GM12878 (cell line): Measurements from ENCODE around the gene MTHFR. TPM values are rescaled to one million over a fixed set of nuclear protein-coding genes. Genes with fewer than 3 reads are reported as not detected.
A peak's percentile ranks its signal among the peaks of the same experiment; 100 is the strongest.

ENCODE experiments used
- NR2F1 ChIP-seq: fragments of 450-650 bp; conservative IDR thresholded peaks from 2 replicates; pipeline ENCODE4 v1.6.1; 2017; ENCODE audit warnings: mild to moderate bottlenecking
- RAD21 ChIP-seq: IDR thresholded peaks from 2 replicates; pipeline ENCODE4 v1.6.1; 2011; ENCODE audit warnings: mild to moderate bottlenecking, low read depth, low read length, moderate library complexity; ENCODE audit not compliant: insufficient read depth
- SMC3 ChIP-seq: IDR thresholded peaks from 2 replicates; pipeline ENCODE4 v1.6.1; 2011; ENCODE audit warnings: low read length, improper control_type of control experiment, borderline replicate concordance
- polyA plus RNA-seq, 11 experiments: library from polyadenylated mRNA; depleted of rRNA in 4 of 11; unstranded in 6 of 11; stranded (reverse) in 5 of 11; fragments of >200 nt; fragmentation: Nextera tagmentation in 4 of 11; fragmentation: Illumina TruSeq in 1 of 11; extraction: Ambion mirVana in 4 of 11; extraction: Trizol in 1 of 11; gene quantifications; 1 replicate in 1 of 11; 2 replicates in 10 of 11; pipeline versions ENCODE4 v1.2.1 to v1.2.3, GENCODE V29; 2011 to 2016; ENCODE audit warnings: inconsistent platforms in 2 of 11, missing spikeins in 2 of 11, low read depth in 1 of 11
- total RNA-seq, 4 experiments: library from RNA; depleted of rRNA in 3 of 4; stranded (reverse); fragments of >200 nt in 3 of 4; fragmentation: Illumina TruSeq in 1 of 4; extraction: Trizol in 1 of 4; gene quantifications; 2 replicates each; pipeline versions ENCODE4 v1.2.1 to v1.2.3, GENCODE V29; 2013 to 2021
- TF ChIP-seq, protein P1 (sequence below), 3 experiments: IDR thresholded peaks in 2 of 3; conservative IDR thresholded peaks in 1 of 3; 2 replicates each; pipeline ENCODE4 v1.5.1; 2011; ENCODE audit warnings: low read depth in 3 of 3, low read length in 3 of 3, mild to moderate bottlenecking in 3 of 3, control low read depth in 2 of 3, moderate library complexity in 2 of 3, inconsistent platforms in 1 of 3, mixed read lengths in 1 of 3; ENCODE audit not compliant: control insufficient read depth in 2 of 3, insufficient read depth in 1 of 3; ENCODE audit errors: extremely low read depth in 1 of 3
- TF ChIP-seq, protein P2 (sequence below): fragments of 450-650 bp; IDR thresholded peaks from 2 replicates; pipeline ENCODE4 v1.6.1; 2016; ENCODE audit warnings: mild to moderate bottlenecking, moderate library complexity, borderline replicate concordance
- TF ChIP-seq, protein P3 (sequence below): IDR thresholded peaks from 2 replicates; pipeline ENCODE4 v1.6.1; 2012; ENCODE audit warnings: mild to moderate bottlenecking, low read depth, low read length

Gene MTHFR
- total and polyA plus RNA-seq, 10 of the 15 experiments (the other 5 are each of a cell fraction or from before 2014, with no cell fraction given), result 1.0 to 16.8 (median 9.4) TPM

DNA sequence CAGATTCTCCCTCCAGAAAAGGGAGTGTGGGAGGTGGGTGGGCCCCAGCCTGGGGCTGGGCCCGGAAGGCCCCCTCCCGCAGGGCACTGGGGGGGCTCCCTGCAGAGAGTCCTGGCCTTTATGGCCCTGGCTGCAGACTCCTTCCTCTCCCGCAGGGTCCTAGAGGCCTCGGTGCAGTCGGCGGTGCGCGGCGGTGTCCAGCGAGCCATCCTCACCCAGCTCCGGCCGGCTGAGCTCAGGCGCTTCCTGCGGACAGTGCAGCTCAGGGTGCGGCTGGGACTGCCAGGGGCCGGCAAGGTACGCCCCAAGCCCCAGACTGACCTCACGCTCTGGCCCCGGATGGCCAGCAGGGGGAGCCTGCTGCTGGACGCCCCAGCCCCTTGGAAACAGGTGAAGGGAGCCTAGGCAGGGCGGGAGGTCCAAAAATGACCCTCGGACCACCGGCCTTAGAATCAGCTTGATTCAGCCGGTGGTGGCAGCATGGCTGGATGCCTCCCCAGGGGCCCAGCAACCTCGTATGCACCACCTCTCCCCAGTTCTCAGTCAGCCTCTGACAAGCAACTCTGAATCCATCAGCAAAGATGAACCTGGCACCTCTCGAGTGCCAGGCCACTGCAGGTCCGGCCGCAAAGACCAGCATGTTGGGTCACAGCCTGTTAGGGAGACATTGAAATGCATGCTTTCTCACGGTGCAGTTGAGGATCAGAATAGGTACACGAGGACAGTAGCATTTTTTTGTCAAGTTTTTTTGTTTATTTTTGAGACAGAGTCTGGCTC, 20.6 kb downstream of the MTHFR start (continued):
- peak; percentile 43 for TF ChIP-seq RAD21
- TF ChIP-seq, protein P1, sequence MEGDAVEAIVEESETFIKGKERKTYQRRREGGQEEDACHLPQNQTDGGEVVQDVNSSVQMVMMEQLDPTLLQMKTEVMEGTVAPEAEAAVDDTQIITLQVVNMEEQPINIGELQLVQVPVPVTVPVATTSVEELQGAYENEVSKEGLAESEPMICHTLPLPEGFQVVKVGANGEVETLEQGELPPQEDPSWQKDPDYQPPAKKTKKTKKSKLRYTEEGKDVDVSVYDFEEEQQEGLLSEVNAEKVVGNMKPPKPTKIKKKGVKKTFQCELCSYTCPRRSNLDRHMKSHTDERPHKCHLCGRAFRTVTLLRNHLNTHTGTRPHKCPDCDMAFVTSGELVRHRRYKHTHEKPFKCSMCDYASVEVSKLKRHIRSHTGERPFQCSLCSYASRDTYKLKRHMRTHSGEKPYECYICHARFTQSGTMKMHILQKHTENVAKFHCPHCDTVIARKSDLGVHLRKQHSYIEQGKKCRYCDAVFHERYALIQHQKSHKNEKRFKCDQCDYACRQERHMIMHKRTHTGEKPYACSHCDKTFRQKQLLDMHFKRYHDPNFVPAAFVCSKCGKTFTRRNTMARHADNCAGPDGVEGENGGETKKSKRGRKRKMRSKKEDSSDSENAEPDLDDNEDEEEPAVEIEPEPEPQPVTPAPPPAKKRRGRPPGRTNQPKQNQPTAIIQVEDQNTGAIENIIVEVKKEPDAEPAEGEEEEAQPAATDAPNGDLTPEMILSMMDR (IDR thresholded peaks at IDR 0.05 in 2 of 3, conservative IDR thresholded peaks at IDR 0.05 in 1 of 3; ENCODE audit: control insufficient read depth in 2 of 3, extremely low read depth in 1 of 3, insufficient read depth in 1 of 3, low read depth in 3 of 3, low read length in 3 of 3), result peak; percentile 79 to 96 (median 81)
- TF ChIP-seq, protein P2, sequence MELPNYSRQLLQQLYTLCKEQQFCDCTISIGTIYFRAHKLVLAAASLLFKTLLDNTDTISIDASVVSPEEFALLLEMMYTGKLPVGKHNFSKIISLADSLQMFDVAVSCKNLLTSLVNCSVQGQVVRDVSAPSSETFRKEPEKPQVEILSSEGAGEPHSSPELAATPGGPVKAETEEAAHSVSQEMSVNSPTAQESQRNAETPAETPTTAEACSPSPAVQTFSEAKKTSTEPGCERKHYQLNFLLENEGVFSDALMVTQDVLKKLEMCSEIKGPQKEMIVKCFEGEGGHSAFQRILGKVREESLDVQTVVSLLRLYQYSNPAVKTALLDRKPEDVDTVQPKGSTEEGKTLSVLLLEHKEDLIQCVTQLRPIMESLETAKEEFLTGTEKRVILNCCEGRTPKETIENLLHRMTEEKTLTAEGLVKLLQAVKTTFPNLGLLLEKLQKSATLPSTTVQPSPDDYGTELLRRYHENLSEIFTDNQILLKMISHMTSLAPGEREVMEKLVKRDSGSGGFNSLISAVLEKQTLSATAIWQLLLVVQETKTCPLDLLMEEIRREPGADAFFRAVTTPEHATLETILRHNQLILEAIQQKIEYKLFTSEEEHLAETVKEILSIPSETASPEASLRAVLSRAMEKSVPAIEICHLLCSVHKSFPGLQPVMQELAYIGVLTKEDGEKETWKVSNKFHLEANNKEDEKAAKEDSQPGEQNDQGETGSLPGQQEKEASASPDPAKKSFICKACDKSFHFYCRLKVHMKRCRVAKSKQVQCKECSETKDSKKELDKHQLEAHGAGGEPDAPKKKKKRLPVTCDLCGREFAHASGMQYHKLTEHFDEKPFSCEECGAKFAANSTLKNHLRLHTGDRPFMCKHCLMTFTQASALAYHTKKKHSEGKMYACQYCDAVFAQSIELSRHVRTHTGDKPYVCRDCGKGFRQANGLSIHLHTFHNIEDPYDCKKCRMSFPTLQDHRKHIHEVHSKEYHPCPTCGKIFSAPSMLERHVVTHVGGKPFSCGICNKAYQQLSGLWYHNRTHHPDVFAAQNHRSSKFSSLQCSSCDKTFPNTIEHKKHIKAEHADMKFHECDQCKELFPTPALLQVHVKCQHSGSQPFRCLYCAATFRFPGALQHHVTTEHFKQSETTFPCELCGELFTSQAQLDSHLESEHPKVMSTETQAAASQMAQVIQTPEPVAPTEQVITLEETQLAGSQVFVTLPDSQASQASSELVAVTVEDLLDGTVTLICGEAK, result no peak
- TF ChIP-seq SMC3, result peak; percentile 56; the same call in 1 of the 2 replicates
- TF ChIP-seq NR2F1, result peak; percentile 55; the same call in 1 of the 2 replicates
- TF ChIP-seq, protein P3, sequence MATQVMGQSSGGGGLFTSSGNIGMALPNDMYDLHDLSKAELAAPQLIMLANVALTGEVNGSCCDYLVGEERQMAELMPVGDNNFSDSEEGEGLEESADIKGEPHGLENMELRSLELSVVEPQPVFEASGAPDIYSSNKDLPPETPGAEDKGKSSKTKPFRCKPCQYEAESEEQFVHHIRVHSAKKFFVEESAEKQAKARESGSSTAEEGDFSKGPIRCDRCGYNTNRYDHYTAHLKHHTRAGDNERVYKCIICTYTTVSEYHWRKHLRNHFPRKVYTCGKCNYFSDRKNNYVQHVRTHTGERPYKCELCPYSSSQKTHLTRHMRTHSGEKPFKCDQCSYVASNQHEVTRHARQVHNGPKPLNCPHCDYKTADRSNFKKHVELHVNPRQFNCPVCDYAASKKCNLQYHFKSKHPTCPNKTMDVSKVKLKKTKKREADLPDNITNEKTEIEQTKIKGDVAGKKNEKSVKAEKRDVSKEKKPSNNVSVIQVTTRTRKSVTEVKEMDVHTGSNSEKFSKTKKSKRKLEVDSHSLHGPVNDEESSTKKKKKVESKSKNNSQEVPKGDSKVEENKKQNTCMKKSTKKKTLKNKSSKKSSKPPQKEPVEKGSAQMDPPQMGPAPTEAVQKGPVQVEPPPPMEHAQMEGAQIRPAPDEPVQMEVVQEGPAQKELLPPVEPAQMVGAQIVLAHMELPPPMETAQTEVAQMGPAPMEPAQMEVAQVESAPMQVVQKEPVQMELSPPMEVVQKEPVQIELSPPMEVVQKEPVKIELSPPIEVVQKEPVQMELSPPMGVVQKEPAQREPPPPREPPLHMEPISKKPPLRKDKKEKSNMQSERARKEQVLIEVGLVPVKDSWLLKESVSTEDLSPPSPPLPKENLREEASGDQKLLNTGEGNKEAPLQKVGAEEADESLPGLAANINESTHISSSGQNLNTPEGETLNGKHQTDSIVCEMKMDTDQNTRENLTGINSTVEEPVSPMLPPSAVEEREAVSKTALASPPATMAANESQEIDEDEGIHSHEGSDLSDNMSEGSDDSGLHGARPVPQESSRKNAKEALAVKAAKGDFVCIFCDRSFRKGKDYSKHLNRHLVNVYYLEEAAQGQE, result no peak
